ENCODE results near the gene AKT2.

DNA sequence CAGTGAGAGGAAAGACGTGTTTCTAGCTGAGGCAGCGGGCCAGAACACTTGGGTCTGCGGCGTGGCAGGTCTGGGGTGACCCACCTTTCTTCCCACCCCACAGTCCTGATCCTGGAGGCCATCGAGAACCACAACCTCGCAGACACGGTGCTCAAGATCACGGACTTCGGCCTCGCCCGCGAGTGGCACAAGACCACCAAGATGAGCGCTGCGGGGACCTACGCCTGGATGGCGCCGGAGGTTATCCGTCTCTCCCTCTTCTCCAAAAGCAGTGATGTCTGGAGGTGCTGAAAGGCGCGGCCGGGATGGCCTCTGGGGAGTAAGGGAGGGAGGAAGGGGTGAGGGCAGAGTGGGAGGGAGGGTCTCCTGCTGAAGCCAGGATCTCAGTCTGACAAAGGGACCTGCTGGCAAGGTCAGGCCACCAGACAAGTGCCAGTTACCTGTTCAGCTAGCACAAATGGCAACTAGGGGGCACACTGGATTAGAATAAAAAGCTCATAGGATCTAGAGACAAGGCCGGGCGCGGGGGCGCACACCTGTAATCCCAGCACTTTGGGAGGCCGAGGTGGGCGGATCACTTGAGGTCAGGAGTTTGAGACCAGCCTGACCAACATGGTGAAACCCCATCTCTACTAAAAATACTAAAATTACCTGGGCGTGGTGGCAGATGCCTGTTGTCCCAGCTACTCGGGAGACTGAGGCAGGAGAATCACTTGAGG, 86.7 kb downstream of the AKT2 start:
- TF ChIP-seq POLR2AphosphoS5 (IDR thresholded peaks at IDR 0.05) = no peak
- TF ChIP-seq, protein P1, sequence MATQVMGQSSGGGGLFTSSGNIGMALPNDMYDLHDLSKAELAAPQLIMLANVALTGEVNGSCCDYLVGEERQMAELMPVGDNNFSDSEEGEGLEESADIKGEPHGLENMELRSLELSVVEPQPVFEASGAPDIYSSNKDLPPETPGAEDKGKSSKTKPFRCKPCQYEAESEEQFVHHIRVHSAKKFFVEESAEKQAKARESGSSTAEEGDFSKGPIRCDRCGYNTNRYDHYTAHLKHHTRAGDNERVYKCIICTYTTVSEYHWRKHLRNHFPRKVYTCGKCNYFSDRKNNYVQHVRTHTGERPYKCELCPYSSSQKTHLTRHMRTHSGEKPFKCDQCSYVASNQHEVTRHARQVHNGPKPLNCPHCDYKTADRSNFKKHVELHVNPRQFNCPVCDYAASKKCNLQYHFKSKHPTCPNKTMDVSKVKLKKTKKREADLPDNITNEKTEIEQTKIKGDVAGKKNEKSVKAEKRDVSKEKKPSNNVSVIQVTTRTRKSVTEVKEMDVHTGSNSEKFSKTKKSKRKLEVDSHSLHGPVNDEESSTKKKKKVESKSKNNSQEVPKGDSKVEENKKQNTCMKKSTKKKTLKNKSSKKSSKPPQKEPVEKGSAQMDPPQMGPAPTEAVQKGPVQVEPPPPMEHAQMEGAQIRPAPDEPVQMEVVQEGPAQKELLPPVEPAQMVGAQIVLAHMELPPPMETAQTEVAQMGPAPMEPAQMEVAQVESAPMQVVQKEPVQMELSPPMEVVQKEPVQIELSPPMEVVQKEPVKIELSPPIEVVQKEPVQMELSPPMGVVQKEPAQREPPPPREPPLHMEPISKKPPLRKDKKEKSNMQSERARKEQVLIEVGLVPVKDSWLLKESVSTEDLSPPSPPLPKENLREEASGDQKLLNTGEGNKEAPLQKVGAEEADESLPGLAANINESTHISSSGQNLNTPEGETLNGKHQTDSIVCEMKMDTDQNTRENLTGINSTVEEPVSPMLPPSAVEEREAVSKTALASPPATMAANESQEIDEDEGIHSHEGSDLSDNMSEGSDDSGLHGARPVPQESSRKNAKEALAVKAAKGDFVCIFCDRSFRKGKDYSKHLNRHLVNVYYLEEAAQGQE (IDR thresholded peaks at IDR 0.05; ENCODE audit: borderline replicate concordance) = no peak
- TF ChIP-seq, protein P2, sequence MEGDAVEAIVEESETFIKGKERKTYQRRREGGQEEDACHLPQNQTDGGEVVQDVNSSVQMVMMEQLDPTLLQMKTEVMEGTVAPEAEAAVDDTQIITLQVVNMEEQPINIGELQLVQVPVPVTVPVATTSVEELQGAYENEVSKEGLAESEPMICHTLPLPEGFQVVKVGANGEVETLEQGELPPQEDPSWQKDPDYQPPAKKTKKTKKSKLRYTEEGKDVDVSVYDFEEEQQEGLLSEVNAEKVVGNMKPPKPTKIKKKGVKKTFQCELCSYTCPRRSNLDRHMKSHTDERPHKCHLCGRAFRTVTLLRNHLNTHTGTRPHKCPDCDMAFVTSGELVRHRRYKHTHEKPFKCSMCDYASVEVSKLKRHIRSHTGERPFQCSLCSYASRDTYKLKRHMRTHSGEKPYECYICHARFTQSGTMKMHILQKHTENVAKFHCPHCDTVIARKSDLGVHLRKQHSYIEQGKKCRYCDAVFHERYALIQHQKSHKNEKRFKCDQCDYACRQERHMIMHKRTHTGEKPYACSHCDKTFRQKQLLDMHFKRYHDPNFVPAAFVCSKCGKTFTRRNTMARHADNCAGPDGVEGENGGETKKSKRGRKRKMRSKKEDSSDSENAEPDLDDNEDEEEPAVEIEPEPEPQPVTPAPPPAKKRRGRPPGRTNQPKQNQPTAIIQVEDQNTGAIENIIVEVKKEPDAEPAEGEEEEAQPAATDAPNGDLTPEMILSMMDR (IDR thresholded peaks at IDR 0.05; ENCODE audit: poor library complexity, severe bottlenecking) = no peak
- TF ChIP-seq TAF1 (IDR thresholded peaks at IDR 0.05; ENCODE audit: low read depth) = no peak
- TF ChIP-seq RAD21 (conservative IDR thresholded peaks at IDR 0.05) = no peak
- no peak for TF ChIP-seq EP300 (conservative IDR thresholded peaks at IDR 0.05; ENCODE audit: poor library complexity, severe bottlenecking)

All from neural cell (in vitro differentiated cells).